Transverse colon (tissue), 4 donors: ENCODE data around the gene DISC1. TPM values are rescaled to one million over a fixed set of nuclear protein-coding genes. Genes with fewer than 3 reads are reported as not detected.

Source experiments
- DNase-seq: peaks from one replicate; pipeline ENCODE4 v3.0.0-alpha.2; 2019
- H3K27ac ChIP-seq, 4 donors: fragments of 200-600 bp; sonication (generic); 2 replicates each; pipeline ENCODE4 v1.5.1; 2016 to 2018; ENCODE audit warnings: inconsistent platforms in 4 of 4
- H3K27me3 ChIP-seq: fragments of 200-600 bp; sonication (generic); 2 replicates; pipeline ENCODE4 v1.5.1; 2017; ENCODE audit warnings: inconsistent platforms
- H3K36me3 ChIP-seq, 4 donors: fragments of 200-600 bp; sonication (generic); 2 replicates each; pipeline ENCODE4 v1.5.1; 2017 to 2019; ENCODE audit warnings: inconsistent platforms in 4 of 4
- H3K4me1 ChIP-seq, 4 donors: fragments of 200-600 bp; sonication (generic); 2 replicates each; pipeline ENCODE4 v1.5.1; 2017 to 2020; ENCODE audit warnings: inconsistent platforms in 4 of 4
- H3K4me3 ChIP-seq, 4 donors: fragments of 200-600 bp; sonication (generic); 1 replicate in 1 of 4; 2 replicates in 3 of 4; pipeline versions ENCODE4 v1.5.1 to v1.6.1; 2017 to 2019; ENCODE audit warnings: inconsistent platforms in 4 of 4
- H3K9me3 ChIP-seq, 2 donors: fragments of 200-600 bp; sonication (generic); 2 replicates each; pipeline ENCODE4 v1.5.1; 2017 to 2019; ENCODE audit warnings: inconsistent platforms in 2 of 2
- CTCF ChIP-seq, 5 experiments: fragments of 200-600 bp in 3 of 5; fragments of 450-650 bp in 2 of 5; sonication (generic) in 3 of 5; IDR thresholded peaks; 1 replicate in 2 of 5; 2 replicates in 3 of 5; pipeline ENCODE4 v1.5.1; 2016 to 2017; ENCODE audit warnings: antibody characterized with exemption in 5 of 5, inconsistent platforms in 3 of 5, mild to moderate bottlenecking in 2 of 5, moderate library complexity in 1 of 5
- EP300 ChIP-seq: sonication (generic); formaldehyde crosslinking; IDR thresholded peaks from one replicate; pipeline ENCODE4 v1.6.1; 2017; ENCODE audit warnings: antibody characterized with exemption, low read depth
- POLR2A ChIP-seq: fragments of 450-650 bp; IDR thresholded peaks from one replicate; pipeline ENCODE4 v1.6.1; 2016; ENCODE audit warnings: antibody characterized with exemption, mild to moderate bottlenecking, moderate library complexity
- POLR2AphosphoS5 ChIP-seq, 3 donors: sonication (generic); formaldehyde crosslinking; IDR thresholded peaks; one replicate each; pipeline ENCODE4 v1.6.1; 2016; ENCODE audit warnings: antibody characterized with exemption in 3 of 3
- WGBS, 2 donors: methylation state at CpG; one replicate each; pipeline ENCODE4 v1.1.5; 2018; ENCODE audit warnings: low coverage in 1 of 2; 5-methylcytosine and 5-hydroxymethylcytosine counted together
- in situ Hi-C, 4 donors: fragments of 200-750 bp; cut with MboI; loops; one replicate each; pipeline versions ENCODE4 v1.15.0 to v1.15.1; 2017; ENCODE audit warnings: low sequenced_read_pairs in 3 of 4, low pct_ligation_motif_present in 1 of 4, low pct_unique_long_range_greater_than_20kb in 1 of 4
- intact Hi-C: fragments of 100-400 bp; cut with DNase I; formaldehyde crosslinking; loops from one replicate; pipeline ENCODE4 v1.15.1; 2023; ENCODE audit warnings: low total_unique reads
- total RNA-seq, 4 donors: library from RNA; depleted of rRNA; stranded (reverse); fragments of >200 nt; gene quantifications; one replicate each; pipeline ENCODE4 v1.1.0, GENCODE V29; 2016

DISC1 gene
- total RNA-seq, 4 donors from 2014 or later, result 7.8 to 20.3 (median 11.5) TPM

- in situ Hi-C loops (no loop called here), intact Hi-C loops (no loop called here)
- Histone ChIP-seq H3K9me3 (no peaks in the 10 kb centered on the region), H3K36me3 (no peaks in the 10 kb centered on the region), H3K4me1 (no peaks in the 10 kb centered on the region), H3K27ac (no peak overlapping the region), H3K4me3 (no peak overlapping the region), H3K27me3 (no peaks in the 10 kb centered on the region)
- TF ChIP-seq POLR2A (no peak), EP300 (no peak), POLR2AphosphoS5 (IDR thresholded peaks at IDR 0.05) (no peak), CTCF (IDR thresholded peaks at IDR 0.05) (no peak)
- DNase-seq, result no peak
- WGBS, 2 donors, result 91 to 100% methylated on average over 2 of the region's 2 CpGs
Measured at GRCh38 chr1:231817801-231818200, 191.2 kb downstream of the DISC1 start.

- no peaks in the 10 kb centered on the region for H3K9me3 ChIP-seq
- no peak overlapping the region for H3K27ac ChIP-seq
- WGBS, 2 donors, result 63 to 78% methylated on average over 5 to 6 of the region's 6 CpGs
- H3K4me1 ChIP-seq, result no peaks in the 10 kb centered on the region
- in situ Hi-C loops (no loop called here), intact Hi-C loops (no loop called here)
- H3K36me3 ChIP-seq, result no peaks in the 10 kb centered on the region
- no peaks in the 10 kb centered on the region for H3K27me3 ChIP-seq
- no peak overlapping the region for H3K4me3 ChIP-seq
- no peak for DNase-seq
- no peak for TF ChIP-seq EP300
- no peak for TF ChIP-seq CTCF (IDR thresholded peaks at IDR 0.05)
- TF ChIP-seq POLR2AphosphoS5 (IDR thresholded peaks at IDR 0.05), result no peak
- no peak for TF ChIP-seq POLR2A
Measured at GRCh38 chr1:231818337-231818736, 191.7 kb downstream of the DISC1 start.

- Histone ChIP-seq H3K4me3 (no peak overlapping the region), H3K36me3 (no peaks in the 10 kb centered on the region), H3K27me3 (no peaks in the 10 kb centered on the region), H3K4me1 (no peaks in the 10 kb centered on the region), H3K27ac (no peak overlapping the region), H3K9me3 (no peaks in the 10 kb centered on the region)
- in situ Hi-C loops, result no loop called here
- DNase-seq, result no peak
- intact Hi-C loops, result no loop called here
- no peak for TF ChIP-seq CTCF (IDR thresholded peaks at IDR 0.05)
- TF ChIP-seq POLR2AphosphoS5 (IDR thresholded peaks at IDR 0.05), result no peak
- TF ChIP-seq POLR2A, result no peak
- no peak for TF ChIP-seq EP300
- 86 to 100% methylated on average over 3 of the region's 3 CpGs for WGBS, 2 donors
Measured at GRCh38 chr1:231821281-231821680, 194.7 kb downstream of the DISC1 start.

- Histone ChIP-seq H3K4me1 (no peaks in the 10 kb centered on the region), H3K4me3 (no peak overlapping the region), H3K27ac (no peak overlapping the region), H3K9me3 (no peaks in the 10 kb centered on the region), H3K27me3 (no peaks in the 10 kb centered on the region), H3K36me3 (no peaks in the 10 kb centered on the region)
- in situ Hi-C loops, result no loop called here
- no peak for TF ChIP-seq POLR2AphosphoS5 (IDR thresholded peaks at IDR 0.05)
- no peak for TF ChIP-seq POLR2A
- intact Hi-C loops, result no loop called here
- no peak for DNase-seq
- 84 to 94% methylated on average over 5 to 6 of the region's 6 CpGs for WGBS, 2 donors
Measured at GRCh38 chr1:231822041-231822440, 195.5 kb downstream of the DISC1 start.

- in situ Hi-C loops, result no loop called here
- Histone ChIP-seq H3K9me3 (no peaks in the 10 kb centered on the region), H3K4me1 (no peaks in the 10 kb centered on the region)
Measured at GRCh38 chr1:231826566-231826965, 200.0 kb downstream of the DISC1 start.

More at GRCh38 chr1:231826566-231826965, 200.0 kb downstream of the DISC1 start:
- no peak for DNase-seq
- Histone ChIP-seq H3K27ac (no peak overlapping the region), H3K36me3 (no peaks in the 10 kb centered on the region), H3K27me3 (no peaks in the 10 kb centered on the region), H3K4me3 (no peak overlapping the region)
- 82% methylated on average over 1 of the region's 1 CpG; no CpG with 5 or more reads in 1 of the 2 donors for WGBS, 2 donors
- TF ChIP-seq EP300 (no peak), POLR2AphosphoS5 (IDR thresholded peaks at IDR 0.05) (no peak), POLR2A (no peak), CTCF (IDR thresholded peaks at IDR 0.05) (no peak)
- intact Hi-C loops, result no loop called here
